ENCODE data around the gene NAA25. TPM values are rescaled to one million over a fixed set of nuclear protein-coding genes. Genes with fewer than 3 reads are reported as not detected.

Gene NAA25
- polyA plus RNA-seq, 1 of the 3 experiments (the other 2 are of a cell fraction): 4.4 TPM

DNA sequence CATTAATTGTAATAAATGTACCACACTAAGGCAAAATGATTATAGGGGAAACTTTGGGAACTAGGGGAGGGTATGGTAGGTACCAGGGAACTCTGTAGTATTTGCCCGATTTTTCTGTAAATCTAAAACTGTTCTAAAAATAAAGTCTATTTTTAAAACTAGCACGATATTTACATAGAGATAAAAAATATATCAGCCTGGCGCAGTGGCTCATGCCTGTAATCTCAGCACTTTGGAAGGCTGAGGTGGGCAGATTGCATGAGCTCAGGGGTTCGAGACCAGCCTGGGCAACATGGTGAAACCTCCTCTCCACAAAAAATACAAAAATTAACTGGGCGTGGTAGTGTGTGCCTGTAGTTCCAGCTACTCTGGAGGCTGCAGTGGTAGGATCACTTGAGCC is 128.0 kb downstream of the NAA25 start (continued):
- TF ChIP-seq FOSL2 (IDR thresholded peaks at IDR 0.05; ENCODE audit: borderline replicate concordance, low read depth): no peak

- no peak overlapping the region for H3K4me2 ChIP-seq
- H4K20me1 ChIP-seq (ENCODE audit: insufficient read depth): no peaks in the 10 kb centered on the region
- DNase-seq: no peak
- CTCF ChIA-PET: no interaction called here
- H3K4me3 ChIP-seq (ENCODE audit: low read depth in 2 of 2, low read length in 1 of 2): no peak overlapping the region
- peaks cover 0 to 7% of the 10 kb centered on the region in 2 experiments for H3K36me3 ChIP-seq (replicated peaks in 1 of 2; ENCODE audit: control insufficient read depth in 1 of 2, insufficient read depth in 2 of 2, low read length in 1 of 2)
- peaks cover 7% of the 10 kb centered on the region for H3F3A ChIP-seq (replicated peaks; ENCODE audit: insufficient read depth)
- no peak overlapping the region for H3K27ac ChIP-seq (ENCODE audit: low read depth in 2 of 2, low read length in 1 of 2)
- no peaks in the 10 kb centered on the region for H3K9me3 ChIP-seq
- no peaks in the 10 kb centered on the region; a peak in 1 of 4 replicates for H3K4me1 ChIP-seq (ENCODE audit: control insufficient read depth in 1 of 2, insufficient read depth in 2 of 2, low read depth in 1 of 2, low read length in 1 of 2)
- H3K27me3 ChIP-seq (ENCODE audit: insufficient read depth): no peaks in the 10 kb centered on the region
- no peak overlapping the region for H3K9ac ChIP-seq
- no peaks in the 10 kb centered on the region for H3K9me2 ChIP-seq
- POLR2A ChIA-PET: no interaction called here
- no peaks in the 10 kb centered on the region for H3K79me2 ChIP-seq (ENCODE audit: insufficient read depth)
- no peak overlapping the region for H2AFZ ChIP-seq (ENCODE audit: low read depth)
- no peak for TF ChIP-seq TCF12 (IDR thresholded peaks at IDR 0.05)
- no peak for TF ChIP-seq EZH2phosphoT487 (IDR thresholded peaks at IDR 0.05; ENCODE audit: borderline replicate concordance, low read depth)
- TF ChIP-seq MAX (IDR thresholded peaks at IDR 0.05; ENCODE audit: low read depth): no peak
- TF ChIP-seq FOXJ3 (CRISPR knock-in tag; IDR thresholded peaks at IDR 0.05): no peak
- no peak for TF ChIP-seq GABPA (IDR thresholded peaks at IDR 0.05; ENCODE audit: low read depth)
- no peak for TF ChIP-seq NRF1 (IDR thresholded peaks at IDR 0.05; ENCODE audit: low read depth, low read length)
- TF ChIP-seq, protein P1, sequence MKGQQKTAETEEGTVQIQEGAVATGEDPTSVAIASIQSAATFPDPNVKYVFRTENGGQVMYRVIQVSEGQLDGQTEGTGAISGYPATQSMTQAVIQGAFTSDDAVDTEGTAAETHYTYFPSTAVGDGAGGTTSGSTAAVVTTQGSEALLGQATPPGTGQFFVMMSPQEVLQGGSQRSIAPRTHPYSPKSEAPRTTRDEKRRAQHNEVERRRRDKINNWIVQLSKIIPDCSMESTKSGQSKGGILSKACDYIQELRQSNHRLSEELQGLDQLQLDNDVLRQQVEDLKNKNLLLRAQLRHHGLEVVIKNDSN (IDR thresholded peaks at IDR 0.05; ENCODE audit: borderline replicate concordance, low read depth): no peak
- TF ChIP-seq FOXM1 (IDR thresholded peaks at IDR 0.05; ENCODE audit: low read depth): no peak
- TF ChIP-seq ZBTB33 (IDR thresholded peaks at IDR 0.05; ENCODE audit: borderline replicate concordance, low read depth): no peak
- no peak for TF ChIP-seq REST (IDR thresholded peaks at IDR 0.05; ENCODE audit: low read depth, low read length)
- TF ChIP-seq, protein P2, sequence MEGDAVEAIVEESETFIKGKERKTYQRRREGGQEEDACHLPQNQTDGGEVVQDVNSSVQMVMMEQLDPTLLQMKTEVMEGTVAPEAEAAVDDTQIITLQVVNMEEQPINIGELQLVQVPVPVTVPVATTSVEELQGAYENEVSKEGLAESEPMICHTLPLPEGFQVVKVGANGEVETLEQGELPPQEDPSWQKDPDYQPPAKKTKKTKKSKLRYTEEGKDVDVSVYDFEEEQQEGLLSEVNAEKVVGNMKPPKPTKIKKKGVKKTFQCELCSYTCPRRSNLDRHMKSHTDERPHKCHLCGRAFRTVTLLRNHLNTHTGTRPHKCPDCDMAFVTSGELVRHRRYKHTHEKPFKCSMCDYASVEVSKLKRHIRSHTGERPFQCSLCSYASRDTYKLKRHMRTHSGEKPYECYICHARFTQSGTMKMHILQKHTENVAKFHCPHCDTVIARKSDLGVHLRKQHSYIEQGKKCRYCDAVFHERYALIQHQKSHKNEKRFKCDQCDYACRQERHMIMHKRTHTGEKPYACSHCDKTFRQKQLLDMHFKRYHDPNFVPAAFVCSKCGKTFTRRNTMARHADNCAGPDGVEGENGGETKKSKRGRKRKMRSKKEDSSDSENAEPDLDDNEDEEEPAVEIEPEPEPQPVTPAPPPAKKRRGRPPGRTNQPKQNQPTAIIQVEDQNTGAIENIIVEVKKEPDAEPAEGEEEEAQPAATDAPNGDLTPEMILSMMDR (IDR thresholded peaks at IDR 0.05): no peak
- TF ChIP-seq IRF3 (IDR thresholded peaks at IDR 0.05; ENCODE audit: low read depth, low read length): no peak
- TF ChIP-seq TEAD4 (IDR thresholded peaks at IDR 0.05; ENCODE audit: borderline replicate concordance, insufficient read depth): no peak
- TF ChIP-seq RCOR1 (IDR thresholded peaks at IDR 0.05; ENCODE audit: low read length): no peak
- no peak for TF ChIP-seq ELF1 (IDR thresholded peaks at IDR 0.05)
- no peak for TF ChIP-seq GATA2 (CRISPR knock-in tag; IDR thresholded peaks at IDR 0.05)
- TF ChIP-seq RXRA (IDR thresholded peaks at IDR 0.05; ENCODE audit: borderline replicate concordance, low read depth): no peak
- no peak for TF ChIP-seq CHD2 (IDR thresholded peaks at IDR 0.05; ENCODE audit: low read length, partially characterized antibody)
Measured at GRCh38 chr12:111978545-111978944, 130.0 kb downstream of the NAA25 start.

Data from SK-N-SH (cell line).